Measurements from ENCODE around the gene NR1H3. TPM values are rescaled to one million over a fixed set of nuclear protein-coding genes. Genes with fewer than 3 reads are reported as not detected.

Gene NR1H3
- total and polyA plus RNA-seq, 4 donors: 52.8 to 57.3 (median 55.6) TPM

- Histone ChIP-seq H3K9me3 (ENCODE audit: control insufficient read depth in 4 of 4, low read length in 3 of 4) (no peaks in the 10 kb centered on the region), H3K36me3 (ENCODE audit: control insufficient read depth in 4 of 4, insufficient read depth in 3 of 4, low read depth in 1 of 4, low read length in 3 of 4) (peaks cover 14 to 60% (median 46%) of the 10 kb centered on the region in 4 donors), H3K4me3 (ENCODE audit: low read depth in 1 of 3, low read length in 3 of 3) (no peak overlapping the region), H3K9ac (ENCODE audit: low read depth in 1 of 2, low read length in 2 of 2) (no peak overlapping the region), H3K4me1 (ENCODE audit: control insufficient read depth in 4 of 4, insufficient read depth in 4 of 4, low read length in 3 of 4) (peaks cover 2 to 8% (median 7%) of the 10 kb centered on the region in 4 donors), H3K27ac (ENCODE audit: low read depth in 1 of 2, low read length in 2 of 2) (no peak overlapping the region), H3K27me3 (ENCODE audit: control insufficient read depth in 4 of 4, insufficient read depth in 4 of 4, low read length in 3 of 4) (no peaks in the 10 kb centered on the region)
- WGBS: 91% methylated on average over 4 of the region's 4 CpGs
- TF ChIP-seq YY1 (IDR thresholded peaks at IDR 0.05) (no peak), FOXA1 (IDR thresholded peaks at IDR 0.05) (no peak), GABPA (IDR thresholded peaks at IDR 0.05 in 1 of 2, conservative IDR thresholded peaks at IDR 0.05 in 1 of 2) (no peak), JUND (IDR thresholded peaks at IDR 0.05) (no peak), TAF1 (conservative IDR thresholded peaks at IDR 0.05) (no peak), HNF4A (conservative IDR thresholded peaks at IDR 0.05) (no peak), MAX (IDR thresholded peaks at IDR 0.05) (no peak), EGR1 (IDR thresholded peaks at IDR 0.05; ENCODE audit: low read depth in 2 of 2) (no peak), ATF3 (IDR thresholded peaks at IDR 0.05) (no peak)
- DNase-seq (ENCODE audit: low spot score): no peak
These were observed 21.0 kb downstream of the NR1H3 start for GRCh38 chr11:47278769-47279168.

- H3K27me3 ChIP-seq (ENCODE audit: control insufficient read depth in 4 of 4, insufficient read depth in 4 of 4, low read length in 3 of 4): no peaks in the 10 kb centered on the region
- H3K4me3 ChIP-seq (ENCODE audit: low read depth in 1 of 3, low read length in 3 of 3): no peak overlapping the region
- TF ChIP-seq SP1 (IDR thresholded peaks at IDR 0.05) (no peak), MAX (IDR thresholded peaks at IDR 0.05) (no peak), EGR1 (IDR thresholded peaks at IDR 0.05; ENCODE audit: low read depth in 2 of 2) (no peak), FOXA1 (IDR thresholded peaks at IDR 0.05) (no peak), TAF1 (conservative IDR thresholded peaks at IDR 0.05) (no peak), ATF3 (IDR thresholded peaks at IDR 0.05) (no peak)
- no peaks in the 10 kb centered on the region for H3K9me3 ChIP-seq (ENCODE audit: control insufficient read depth in 4 of 4, low read length in 3 of 4)
- peaks cover 20 to 66% (median 54%) of the 10 kb centered on the region in 4 donors for H3K36me3 ChIP-seq (ENCODE audit: control insufficient read depth in 4 of 4, insufficient read depth in 3 of 4, low read depth in 1 of 4, low read length in 3 of 4)
- peaks cover 2 to 8% (median 7%) of the 10 kb centered on the region in 4 donors for H3K4me1 ChIP-seq (ENCODE audit: control insufficient read depth in 4 of 4, insufficient read depth in 4 of 4, low read length in 3 of 4)
- no peak for DNase-seq (ENCODE audit: low spot score)
- no peak overlapping the region for H3K27ac ChIP-seq (ENCODE audit: low read depth in 1 of 2, low read length in 2 of 2)
- no peak overlapping the region for H3K9ac ChIP-seq (ENCODE audit: low read depth in 1 of 2, low read length in 2 of 2)
These were observed 22.3 kb downstream of the NR1H3 start for GRCh38 chr11:47280099-47280498.

GRCh38 chr11:47280860-47281259, 23.1 kb downstream of the NR1H3 start:
- Histone ChIP-seq H3K4me3 (ENCODE audit: low read depth in 1 of 3, low read length in 3 of 3) (no peak overlapping the region), H3K27ac (ENCODE audit: low read depth in 1 of 2, low read length in 2 of 2) (no peak overlapping the region), H3K9ac (ENCODE audit: low read depth in 1 of 2, low read length in 2 of 2) (no peak overlapping the region), H3K36me3 (ENCODE audit: control insufficient read depth in 4 of 4, insufficient read depth in 3 of 4, low read depth in 1 of 4, low read length in 3 of 4) (peaks cover 16 to 66% (median 56%) of the 10 kb centered on the region in 4 donors), H3K9me3 (ENCODE audit: control insufficient read depth in 4 of 4, low read length in 3 of 4) (no peaks in the 10 kb centered on the region), H3K27me3 (ENCODE audit: control insufficient read depth in 4 of 4, insufficient read depth in 4 of 4, low read length in 3 of 4) (no peaks in the 10 kb centered on the region), H3K4me1 (ENCODE audit: control insufficient read depth in 4 of 4, insufficient read depth in 4 of 4, low read length in 3 of 4) (peaks cover 2 to 8% (median 7%) of the 10 kb centered on the region in 4 donors)
- WGBS: 85% methylated on average over 5 of the region's 5 CpGs
- TF ChIP-seq ZBTB33 (IDR thresholded peaks at IDR 0.05) (no peak), FOXA1 (IDR thresholded peaks at IDR 0.05) (no peak), HNF4A (conservative IDR thresholded peaks at IDR 0.05) (no peak), GABPA (IDR thresholded peaks at IDR 0.05 in 1 of 2, conservative IDR thresholded peaks at IDR 0.05 in 1 of 2) (no peak)
- DNase-seq (ENCODE audit: low spot score): no peak

Measured in liver (tissue), 9 donors.